Stimulated activated CD8-positive, alpha-beta memory T cell treated with anti-CD3 and anti-CD28 coated beads, Interleukin-15, amount 100 ng/mL, for 24 hours (primary cell): ENCODE measurements around the gene OR4F6.

Experiments used
- DNase-seq: peaks from one replicate; pipeline ENCODE4 v3.0.0-alpha.2; 2020; ENCODE audit warnings: low read depth

The OR4F6 gene

DNA sequence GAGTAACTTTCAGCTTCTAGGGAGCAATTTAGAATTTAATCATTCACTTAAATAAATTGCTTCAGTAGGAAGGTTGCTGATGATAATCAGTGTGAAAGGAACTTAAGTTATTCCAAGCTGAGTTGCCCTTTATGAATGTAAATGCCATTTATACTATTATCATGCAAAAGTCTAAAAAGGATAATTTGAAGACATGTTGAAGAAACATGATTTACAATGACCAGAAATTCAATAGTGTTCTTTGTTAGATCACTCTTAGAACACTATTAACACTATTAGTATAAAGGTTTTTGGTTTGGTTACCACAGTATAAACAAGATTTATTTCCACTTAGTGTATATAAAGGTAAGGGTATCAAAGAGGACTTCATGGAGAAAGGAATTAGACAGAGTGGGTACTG, 1.6 kb downstream of the OR4F6 start:
- no peak for DNase-seq

DNA sequence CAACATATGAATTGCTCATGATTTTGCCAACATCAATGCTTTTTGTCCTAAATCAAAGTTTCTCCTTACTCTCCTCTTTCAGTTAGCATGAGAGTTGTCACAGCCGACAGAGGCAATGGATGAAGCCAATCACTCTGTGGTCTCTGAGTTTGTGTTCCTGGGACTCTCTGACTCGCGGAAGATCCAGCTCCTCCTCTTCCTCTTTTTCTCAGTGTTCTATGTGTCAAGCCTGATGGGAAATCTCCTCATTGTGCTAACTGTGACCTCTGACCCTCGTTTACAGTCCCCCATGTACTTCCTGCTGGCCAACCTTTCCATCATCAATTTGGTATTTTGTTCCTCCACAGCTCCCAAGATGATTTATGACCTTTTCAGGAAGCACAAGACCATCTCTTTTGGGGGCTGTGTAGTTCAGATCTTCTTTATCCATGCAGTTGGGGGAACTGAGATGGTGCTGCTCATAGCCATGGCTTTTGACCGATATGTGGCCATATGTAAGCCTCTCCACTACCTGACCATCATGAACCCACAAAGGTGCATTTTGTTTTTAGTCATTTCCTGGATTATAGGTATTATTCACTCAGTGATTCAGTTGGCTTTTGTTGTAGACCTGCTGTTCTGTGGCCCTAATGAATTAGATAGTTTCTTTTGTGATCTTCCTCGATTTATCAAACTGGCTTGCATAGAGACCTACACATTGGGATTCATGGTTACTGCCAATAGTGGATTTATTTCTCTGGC, 2.5 kb downstream of the OR4F6 start:
- DNase-seq = no peak

DNA sequence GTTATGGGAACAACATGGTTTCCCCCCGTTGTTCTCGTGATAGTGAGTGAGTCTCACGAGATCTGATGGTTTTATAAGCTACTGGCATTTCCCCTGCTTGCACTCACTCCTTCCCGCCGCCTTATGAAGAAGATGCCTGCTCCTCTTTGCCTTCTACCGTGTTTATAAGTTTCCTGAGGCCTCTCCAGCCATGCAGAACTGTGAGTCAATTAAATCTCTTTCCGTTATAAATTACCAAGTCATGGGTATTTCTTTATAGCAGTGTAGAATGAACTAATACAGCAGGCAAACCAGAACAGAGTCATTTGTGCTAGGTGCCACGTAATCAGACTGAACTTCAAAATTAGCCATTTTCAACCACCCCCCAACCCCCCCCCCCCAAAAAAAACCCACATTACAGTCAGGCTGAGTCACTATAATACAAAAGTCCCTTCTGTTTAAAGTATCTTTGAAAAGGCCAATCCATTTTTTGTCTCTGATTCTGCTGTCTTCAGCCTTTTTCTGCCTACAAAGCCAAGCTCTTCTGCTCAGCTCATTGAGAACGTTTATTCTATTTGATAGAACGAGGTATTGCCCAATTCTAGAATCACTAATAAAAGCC, 4.1 kb downstream of the OR4F6 start:
- DNase-seq = no peak

DNA sequence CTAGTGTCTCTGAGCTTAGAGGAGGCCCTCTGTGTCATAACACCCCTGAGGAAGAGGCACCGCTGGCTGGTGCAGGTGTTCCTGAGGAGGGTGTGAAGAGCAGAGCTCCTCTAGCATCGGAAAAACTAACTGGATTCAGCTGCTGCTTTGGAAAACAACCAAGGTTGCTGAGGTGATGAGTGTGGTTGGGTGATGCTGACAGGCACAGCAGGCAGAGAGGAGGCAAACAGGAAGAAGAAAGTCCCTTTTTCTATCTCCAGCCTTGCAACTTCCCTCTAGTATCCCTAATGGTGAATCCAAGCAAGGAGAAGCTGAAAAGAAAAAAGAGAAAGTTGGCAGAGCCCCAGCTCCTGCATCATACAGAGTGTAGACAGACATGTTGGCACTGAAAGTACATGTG, 4.9 kb downstream of the OR4F6 start:
- no peak for DNase-seq

DNA sequence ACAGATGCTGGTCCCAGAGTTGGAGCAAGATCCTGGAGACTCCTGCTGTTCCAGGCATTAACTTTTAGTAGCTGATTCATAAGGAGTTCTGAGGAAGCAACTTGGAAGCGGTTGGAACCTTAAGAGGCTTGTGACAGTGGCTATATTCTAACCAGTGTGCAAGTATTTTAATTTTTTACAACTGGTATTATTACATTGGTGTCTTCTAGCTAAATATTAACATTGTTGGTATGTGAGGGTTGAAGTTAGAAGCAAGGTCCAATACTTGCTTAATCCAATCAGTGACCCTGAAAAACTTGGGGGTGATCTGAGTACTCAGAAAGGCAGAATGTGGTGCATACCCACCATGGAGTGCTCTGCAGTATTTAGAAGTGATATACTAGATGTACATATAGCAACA, 7.1 kb downstream of the OR4F6 start:
- DNase-seq = no peak

DNA sequence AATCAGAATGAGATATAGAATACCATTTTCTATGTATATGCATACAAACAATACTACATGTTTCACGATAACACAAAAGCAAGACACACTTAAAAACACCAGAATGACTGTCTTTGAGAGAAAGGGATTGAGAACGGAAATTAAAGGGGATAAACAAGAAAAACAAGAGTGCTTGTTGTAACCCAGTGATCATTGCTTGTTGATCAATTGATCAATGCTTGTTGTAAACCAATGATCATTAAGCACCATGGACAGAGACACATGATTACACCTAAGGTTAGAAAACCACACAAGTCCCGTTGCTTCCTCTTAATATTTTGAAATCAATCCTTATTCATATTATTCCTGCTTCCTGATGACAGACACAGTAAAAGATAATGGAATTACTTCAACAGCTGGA, 7.6 kb downstream of the OR4F6 start:
- DNase-seq = no peak

DNA sequence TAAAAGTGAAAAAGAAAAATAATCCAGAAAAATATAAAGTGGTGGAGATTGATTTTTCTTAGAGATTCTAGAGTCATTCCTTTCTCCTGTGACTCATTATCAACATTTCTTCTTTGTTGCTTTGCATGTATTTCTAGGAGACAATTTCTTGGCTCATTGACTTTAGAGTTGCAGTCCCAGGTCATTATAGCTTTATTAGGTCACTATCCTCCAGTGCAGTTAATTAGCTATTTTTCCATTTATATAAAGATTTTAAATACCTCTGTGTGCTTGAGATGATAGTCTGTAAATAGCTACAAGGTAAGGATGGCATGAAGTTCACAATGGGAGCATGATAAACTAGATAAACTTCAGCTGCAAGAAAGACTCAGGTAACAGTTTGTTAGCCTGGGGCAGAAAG, 8.6 kb downstream of the OR4F6 start, which contains the start of gene OR4F15:
OR4F15 (plus strand) TSS at position 301 of the 400 bp plus-strand sequence. CDS start 5,985 bp downstream, outside the sequence.
- no peak for DNase-seq

DNA sequence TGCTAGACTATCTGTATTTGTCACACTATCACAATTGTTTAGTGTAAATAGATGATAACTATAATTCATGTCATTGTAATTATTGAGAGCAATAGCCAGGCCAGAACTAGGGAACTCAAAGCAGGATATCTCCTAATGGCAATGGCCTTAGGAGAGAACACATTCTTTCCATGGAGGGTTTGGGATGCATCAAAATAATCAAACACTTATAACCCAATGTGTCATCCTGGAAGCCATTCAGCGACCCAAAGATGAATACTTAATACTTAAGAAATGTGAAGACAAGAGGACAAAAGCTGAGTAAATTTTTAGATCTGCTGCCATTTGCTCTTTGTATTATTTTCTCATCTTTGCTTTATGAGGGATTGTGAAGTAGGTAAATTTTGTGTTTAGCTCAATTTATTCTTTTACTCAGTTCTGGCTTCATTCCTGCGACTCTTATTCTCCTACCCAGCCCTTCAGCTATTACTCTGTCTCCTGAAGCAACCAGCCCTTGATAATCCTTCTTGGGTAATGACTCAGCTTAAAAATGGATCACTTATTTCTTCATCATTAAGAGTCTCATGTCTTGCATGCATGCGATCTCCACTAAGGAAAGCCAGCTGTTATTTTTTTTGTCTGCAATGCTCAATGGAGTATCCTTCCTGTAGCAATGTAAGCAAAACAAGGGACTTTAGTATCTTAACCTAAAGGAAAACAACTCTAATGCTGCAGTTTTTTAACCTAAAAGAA, 10.7 kb downstream of the OR4F6 start:
- DNase-seq = no peak

DNA sequence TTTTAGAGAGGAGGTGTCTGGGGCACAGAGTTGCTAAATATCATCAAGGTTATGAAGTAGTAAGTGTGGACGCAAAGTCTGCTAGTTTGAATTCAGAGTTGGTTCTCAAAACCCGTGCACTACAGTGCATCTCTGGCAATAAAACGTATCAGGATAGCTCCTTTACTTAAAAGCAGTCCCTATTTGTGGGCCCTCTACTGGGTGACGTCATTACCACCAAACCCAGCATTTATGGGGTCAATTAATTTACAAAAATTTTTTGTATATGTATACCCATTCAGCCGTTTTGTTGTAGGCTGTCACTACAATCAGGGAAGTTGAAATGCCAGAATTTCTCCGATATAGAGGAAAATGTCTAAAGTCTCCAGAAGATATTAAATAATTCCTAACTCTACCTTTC, 17.5 kb downstream of the OR4F6 start:
- DNase-seq = no peak

DNA sequence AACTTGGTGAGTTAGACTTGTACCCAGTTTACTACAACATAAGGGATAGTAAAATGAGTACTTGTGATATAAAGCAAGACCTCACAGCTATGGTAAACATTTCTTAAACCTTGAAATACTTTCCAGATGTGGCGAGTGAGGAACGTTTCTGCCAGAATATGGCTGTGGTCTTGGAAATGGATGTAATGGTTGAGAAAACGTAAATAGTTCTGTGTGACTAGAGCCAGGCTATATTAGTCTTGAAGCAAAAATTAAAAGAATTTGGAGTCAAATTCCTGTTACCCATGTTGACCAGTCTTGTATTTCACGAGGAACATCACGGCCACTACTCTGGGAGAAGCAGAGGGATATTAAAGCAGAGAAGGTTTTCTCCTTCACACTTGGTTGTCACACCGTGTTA, 23.9 kb downstream of the OR4F6 start:
- no peak for DNase-seq

DNA sequence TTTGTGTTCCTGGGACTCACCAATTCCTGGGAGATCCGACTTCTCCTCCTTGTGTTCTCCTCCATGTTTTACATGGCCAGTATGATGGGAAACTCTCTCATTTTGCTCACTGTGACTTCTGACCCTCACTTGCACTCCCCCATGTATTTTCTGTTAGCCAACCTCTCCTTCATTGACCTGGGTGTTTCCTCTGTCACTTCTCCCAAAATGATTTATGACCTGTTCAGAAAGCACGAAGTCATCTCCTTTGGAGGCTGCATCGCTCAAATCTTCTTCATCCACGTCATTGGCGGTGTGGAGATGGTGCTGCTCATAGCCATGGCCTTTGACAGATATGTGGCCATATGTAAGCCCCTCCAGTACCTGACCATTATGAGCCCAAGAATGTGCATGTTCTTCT, 25.5 kb downstream of the OR4F6 start:
- DNase-seq = no peak

DNA sequence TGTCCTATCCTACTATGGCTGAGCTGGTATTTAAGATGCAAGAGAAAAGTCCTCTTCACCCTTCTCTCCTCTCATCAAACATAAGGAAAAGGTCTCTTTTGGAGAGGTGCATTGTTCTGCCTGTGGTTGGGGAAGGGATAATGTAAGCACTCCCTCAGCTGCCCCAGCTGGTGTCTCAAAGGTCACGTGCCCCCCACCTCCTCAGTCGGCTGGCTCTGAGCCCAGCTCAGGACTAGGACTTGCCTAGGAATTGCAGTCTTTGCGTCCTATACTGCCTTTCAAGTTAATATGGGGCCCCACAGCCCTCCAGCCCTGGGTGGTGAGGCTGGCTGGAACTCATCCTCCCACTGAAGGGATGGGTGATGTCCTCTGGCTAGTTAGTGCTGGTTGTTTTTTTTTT, 38.3 kb downstream of the OR4F6 start:
- DNase-seq = no peak

DNA sequence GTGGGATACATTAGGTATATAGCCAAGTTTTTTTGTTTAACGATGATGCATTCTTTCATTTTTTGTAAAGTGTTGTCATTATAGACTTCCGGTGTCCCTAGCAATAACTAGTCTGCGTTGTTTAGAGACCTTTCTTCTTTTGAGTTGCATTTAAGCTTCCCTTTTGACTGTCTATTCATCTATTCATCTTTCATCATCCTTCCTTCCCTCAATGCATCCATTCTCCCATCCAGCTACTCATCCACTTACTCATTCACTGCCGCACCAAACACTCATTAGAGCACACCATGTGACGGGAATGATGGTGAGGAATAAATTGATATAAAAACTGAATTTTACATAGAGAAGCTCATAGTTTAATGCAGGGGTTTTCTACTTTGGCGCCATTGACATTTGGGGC, 41.6 kb downstream of the OR4F6 start:
- no peak for DNase-seq

DNA sequence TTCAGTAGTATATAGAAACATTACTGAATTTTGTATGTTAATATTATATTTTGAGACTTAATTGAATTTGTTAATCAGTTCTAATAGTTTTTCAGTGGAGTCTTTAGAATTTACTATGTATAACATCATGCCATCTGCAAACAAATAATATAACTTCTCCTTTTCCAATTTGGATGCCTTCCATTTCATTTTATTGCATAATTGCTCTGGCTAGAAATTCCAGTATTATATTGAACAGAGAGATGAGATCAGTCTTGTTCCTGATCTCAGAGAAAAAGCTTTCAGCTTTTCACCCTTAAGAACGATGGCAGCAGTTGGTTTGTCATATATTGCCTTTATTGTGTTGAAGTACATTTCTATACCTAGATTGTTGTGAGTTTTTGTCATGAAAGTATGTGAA, 49.0 kb downstream of the OR4F6 start:
- no peak for DNase-seq
